ENCODE measurements around the gene UGT1A10. TPM values are rescaled to one million over a fixed set of nuclear protein-coding genes. Genes with fewer than 3 reads are reported as not detected.

UGT1A10 gene
- total and polyA plus RNA-seq, 4 donors: 0.03 to 0.14 TPM; not detected in 2

- 83 to 89% methylated on average over 7 of the region's 7 CpGs for WGBS, 2 donors
- no peak for TF ChIP-seq CTCF (IDR thresholded peaks at IDR 0.05; ENCODE audit: control extremely low read depth, extremely low read depth)
- Histone ChIP-seq H3K4me3 (no peak overlapping the region), H3K4me1 (ENCODE audit: control insufficient read depth in 5 of 5, insufficient read depth in 5 of 5, low read length in 5 of 5) (no peaks in the 10 kb centered on the region), H3K36me3 (ENCODE audit: control insufficient read depth in 4 of 4, insufficient read depth in 4 of 4, low read length in 4 of 4) (no peaks in the 10 kb centered on the region), H3K27ac (ENCODE audit: low read depth in 1 of 2, low read length in 1 of 2) (no peak overlapping the region), H3K9me3 (ENCODE audit: control insufficient read depth in 4 of 4, insufficient read depth in 3 of 4, low read length in 3 of 4) (no peaks in the 10 kb centered on the region), H3K27me3 (ENCODE audit: control insufficient read depth in 3 of 3, insufficient read depth in 3 of 3, low read length in 2 of 3) (no peaks in the 10 kb centered on the region), H3K9ac (ENCODE audit: insufficient read depth in 1 of 2, low read length in 2 of 2) (no peak overlapping the region)
- no peak for ATAC-seq (ENCODE audit: insufficient read depth, low FRiP score)
- no peak for DNase-seq
These were observed 156.5 kb downstream of the UGT1A10 start for GRCh38 chr2:233792720-233793119.

- H3K9me3 ChIP-seq (ENCODE audit: control insufficient read depth in 4 of 4, insufficient read depth in 3 of 4, low read length in 3 of 4): no peaks in the 10 kb centered on the region
- no peak for TF ChIP-seq CTCF (IDR thresholded peaks at IDR 0.05; ENCODE audit: control extremely low read depth, extremely low read depth)
- no peaks in the 10 kb centered on the region for H3K4me1 ChIP-seq (ENCODE audit: control insufficient read depth in 5 of 5, insufficient read depth in 5 of 5, low read length in 5 of 5)
- no peak overlapping the region for H3K9ac ChIP-seq (ENCODE audit: insufficient read depth in 1 of 2, low read length in 2 of 2)
- H3K27ac ChIP-seq (ENCODE audit: low read depth in 1 of 2, low read length in 1 of 2): no peak overlapping the region
- WGBS, 2 donors: 65 to 85% methylated on average over 18 of the region's 18 CpGs
- no peak overlapping the region for H3K4me3 ChIP-seq
- no peaks in the 10 kb centered on the region for H3K36me3 ChIP-seq (ENCODE audit: control insufficient read depth in 4 of 4, insufficient read depth in 4 of 4, low read length in 4 of 4)
- H3K27me3 ChIP-seq (ENCODE audit: control insufficient read depth in 3 of 3, insufficient read depth in 3 of 3, low read length in 2 of 3): no peaks in the 10 kb centered on the region
- DNase-seq: peak; percentile 20 to 59 (median 55)
- no peak for ATAC-seq (ENCODE audit: insufficient read depth, low FRiP score)
These were observed 157.3 kb downstream of the UGT1A10 start for GRCh38 chr2:233793465-233794127.

GRCh38 chr2:233794128-233794658 is 157.9 kb downstream of the UGT1A10 start:
- H3K4me3 ChIP-seq: no peak overlapping the region
- H3K9ac ChIP-seq (ENCODE audit: insufficient read depth in 1 of 2, low read length in 2 of 2): no peak overlapping the region
- TF ChIP-seq CTCF (IDR thresholded peaks at IDR 0.05; ENCODE audit: control extremely low read depth, extremely low read depth): no peak
- ATAC-seq (ENCODE audit: insufficient read depth, low FRiP score) (no peak), DNase-seq (peak in 1 of 3 donors; percentile 33)
- no peak overlapping the region for H3K27ac ChIP-seq (ENCODE audit: low read depth in 1 of 2, low read length in 1 of 2)
- no peaks in the 10 kb centered on the region for H3K27me3 ChIP-seq (ENCODE audit: control insufficient read depth in 3 of 3, insufficient read depth in 3 of 3, low read length in 2 of 3)
- H3K36me3 ChIP-seq (ENCODE audit: control insufficient read depth in 4 of 4, insufficient read depth in 4 of 4, low read length in 4 of 4): no peaks in the 10 kb centered on the region
- WGBS, 2 donors: 68 to 81% methylated on average over 17 of the region's 17 CpGs
- no peaks in the 10 kb centered on the region for H3K9me3 ChIP-seq (ENCODE audit: control insufficient read depth in 4 of 4, insufficient read depth in 3 of 4, low read length in 3 of 4)
- no peaks in the 10 kb centered on the region for H3K4me1 ChIP-seq (ENCODE audit: control insufficient read depth in 5 of 5, insufficient read depth in 5 of 5, low read length in 5 of 5)

Data from lung (tissue), 12 donors.